ENCODE measurements around the gene FEN1.

DNA sequence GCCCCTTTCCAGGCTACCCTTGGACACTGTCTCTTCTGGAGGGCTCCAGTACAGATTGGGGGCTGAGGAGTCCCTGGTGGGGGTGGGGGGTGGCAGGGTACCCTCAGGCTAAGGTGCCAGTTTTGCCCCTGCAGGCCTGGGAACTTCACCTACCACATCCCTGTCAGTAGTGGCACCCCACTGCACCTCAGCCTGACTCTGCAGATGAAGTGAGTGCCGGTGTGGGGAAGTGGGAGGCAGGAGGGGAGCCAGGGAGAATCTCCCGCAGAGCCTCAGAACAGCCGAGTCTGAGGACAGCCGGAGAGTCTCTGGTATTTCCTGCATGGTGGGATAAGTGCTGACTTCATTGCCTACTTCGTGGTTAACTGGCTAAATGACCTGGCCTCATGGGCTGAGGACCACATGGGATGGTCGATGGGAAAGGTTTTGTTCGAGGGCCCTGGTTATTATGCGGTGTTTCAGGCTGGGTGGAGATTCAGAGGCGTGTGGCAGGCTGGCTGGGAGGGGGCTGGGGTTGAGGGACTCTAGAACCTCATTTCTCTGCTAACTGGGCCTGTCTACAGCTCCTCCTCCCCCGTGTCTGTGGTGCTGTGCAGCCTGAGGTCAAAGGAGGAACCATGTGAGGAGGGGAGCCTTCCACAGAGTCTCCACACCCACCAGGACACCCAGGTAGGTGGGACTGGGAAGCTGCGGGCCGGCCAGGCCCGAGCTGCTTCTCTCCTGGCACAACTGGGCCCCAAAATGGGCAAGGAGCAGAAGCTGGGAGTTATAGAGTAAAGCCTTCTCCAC is 8.8 kb upstream of the FEN1 start:
- no peak for TF ChIP-seq EZH2 (IDR thresholded peaks at IDR 0.05; ENCODE audit: borderline replicate concordance, low read length)
- TF ChIP-seq, protein P1, sequence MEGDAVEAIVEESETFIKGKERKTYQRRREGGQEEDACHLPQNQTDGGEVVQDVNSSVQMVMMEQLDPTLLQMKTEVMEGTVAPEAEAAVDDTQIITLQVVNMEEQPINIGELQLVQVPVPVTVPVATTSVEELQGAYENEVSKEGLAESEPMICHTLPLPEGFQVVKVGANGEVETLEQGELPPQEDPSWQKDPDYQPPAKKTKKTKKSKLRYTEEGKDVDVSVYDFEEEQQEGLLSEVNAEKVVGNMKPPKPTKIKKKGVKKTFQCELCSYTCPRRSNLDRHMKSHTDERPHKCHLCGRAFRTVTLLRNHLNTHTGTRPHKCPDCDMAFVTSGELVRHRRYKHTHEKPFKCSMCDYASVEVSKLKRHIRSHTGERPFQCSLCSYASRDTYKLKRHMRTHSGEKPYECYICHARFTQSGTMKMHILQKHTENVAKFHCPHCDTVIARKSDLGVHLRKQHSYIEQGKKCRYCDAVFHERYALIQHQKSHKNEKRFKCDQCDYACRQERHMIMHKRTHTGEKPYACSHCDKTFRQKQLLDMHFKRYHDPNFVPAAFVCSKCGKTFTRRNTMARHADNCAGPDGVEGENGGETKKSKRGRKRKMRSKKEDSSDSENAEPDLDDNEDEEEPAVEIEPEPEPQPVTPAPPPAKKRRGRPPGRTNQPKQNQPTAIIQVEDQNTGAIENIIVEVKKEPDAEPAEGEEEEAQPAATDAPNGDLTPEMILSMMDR (conservative IDR thresholded peaks at IDR 0.05 in 1 of 2, IDR thresholded peaks at IDR 0.05 in 1 of 2; ENCODE audit: extremely low read depth in 1 of 2, insufficient read depth in 1 of 2, low read depth in 1 of 2, low read length in 2 of 2): no peak

Measured in mammary epithelial cell (primary cell).